GM19328 (cell line): ENCODE results near the gene LHX6.

Experiments used
- ATAC-seq: cut with Tn5 transposase; IDR thresholded peaks from one replicate; pipeline ENCODE4 v1.9.1; 2021; ENCODE audit warnings: mild to moderate bottlenecking, moderate library complexity; ENCODE audit not compliant: unreplicated experiment

Gene LHX6

GRCh38 chr9:122236681-122237080 lies 7.9 kb upstream of the LHX6 start:
- ATAC-seq: no peak

GRCh38 chr9:122234022-122234748 lies 5.4 kb upstream of the LHX6 start:
- ATAC-seq: no peak

DNA sequence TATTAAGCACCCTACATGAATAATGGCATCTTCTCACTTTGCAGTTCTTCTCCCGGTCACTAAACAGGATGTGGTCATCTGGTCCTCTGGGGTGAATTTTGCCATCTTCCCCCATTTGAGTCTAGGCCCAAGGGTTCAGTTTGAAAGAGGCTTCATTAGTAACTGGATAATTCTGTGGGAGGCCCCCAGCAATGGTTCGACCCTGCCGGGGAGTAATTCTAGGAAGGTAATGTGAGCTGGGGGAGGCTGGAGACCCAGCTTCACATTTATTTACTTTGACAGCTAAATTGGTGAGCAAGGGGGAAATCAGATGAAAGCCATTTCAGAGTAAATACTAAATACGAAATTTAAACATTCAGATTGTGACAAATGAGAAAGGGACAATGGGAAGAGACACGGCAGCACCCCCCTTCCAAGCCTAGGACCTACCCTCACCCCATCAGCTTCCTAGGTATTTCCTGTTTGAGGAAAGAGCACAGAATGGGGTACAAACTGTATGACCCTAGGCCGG lies 4.1 kb upstream of the LHX6 start:
- no peak for ATAC-seq

- ATAC-seq: no peak
Measured at GRCh38 chr9:122229485-122229837, 704 bp upstream of the LHX6 start.

DNA sequence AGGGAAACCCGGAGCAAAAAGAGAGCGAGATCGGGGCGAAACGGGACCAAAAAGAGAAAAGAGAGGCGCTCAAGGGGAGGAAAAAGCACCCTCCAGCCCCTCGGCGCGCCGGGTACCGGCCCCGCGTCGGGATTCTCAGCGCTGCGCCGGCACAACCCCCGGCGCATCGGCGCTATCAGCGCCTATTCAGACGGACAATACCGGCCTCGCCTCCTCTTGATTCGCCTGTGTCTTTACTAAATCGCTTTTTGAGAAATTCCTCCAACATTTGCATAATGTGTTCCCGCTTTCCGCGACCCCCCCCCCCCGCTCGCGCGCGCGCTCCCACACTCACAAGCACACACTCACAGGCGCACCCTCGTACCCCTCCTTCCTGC lies 578 bp downstream of the LHX6 start:
- ATAC-seq: no peak

- no peak for ATAC-seq
Measured at GRCh38 chr9:122227575-122227900, 1.2 kb downstream of the LHX6 start.

- ATAC-seq: no peak
Measured at GRCh38 chr9:122226758-122227574, 1.8 kb downstream of the LHX6 start.

DNA sequence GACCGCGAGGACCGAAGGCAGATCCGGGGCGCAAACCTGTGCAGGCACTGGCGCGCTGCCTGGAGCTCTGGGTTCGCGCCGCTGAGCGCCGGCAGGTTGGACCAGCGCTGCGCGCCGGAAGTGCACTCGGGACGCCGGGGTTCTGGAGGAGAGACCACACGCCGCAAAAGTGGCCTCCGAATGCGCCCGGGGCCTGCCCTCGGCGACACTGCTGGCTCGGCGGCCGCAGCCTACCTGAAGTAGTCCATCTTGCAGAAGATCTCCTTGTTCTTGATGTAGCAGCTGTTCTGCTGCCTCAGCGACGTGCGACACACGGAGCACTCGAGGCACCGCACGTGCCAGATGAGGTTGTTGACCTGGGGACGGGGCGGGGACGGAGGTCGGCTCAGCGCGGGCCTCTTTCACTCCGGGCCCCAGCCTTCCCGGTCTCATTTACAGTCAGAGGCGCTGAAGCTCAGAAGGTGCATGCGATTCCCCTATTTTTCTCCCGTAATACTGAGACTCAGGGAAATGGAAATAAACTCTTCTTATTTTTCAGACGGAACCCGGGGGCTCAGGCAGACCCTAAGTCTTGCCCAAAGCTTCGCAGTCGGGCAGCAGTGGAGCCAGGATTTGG lies 2.5 kb downstream of the LHX6 start:
- ATAC-seq: no peak

- ATAC-seq: no peak
Measured at GRCh38 chr9:122225312-122226141, 3.2 kb downstream of the LHX6 start.

DNA sequence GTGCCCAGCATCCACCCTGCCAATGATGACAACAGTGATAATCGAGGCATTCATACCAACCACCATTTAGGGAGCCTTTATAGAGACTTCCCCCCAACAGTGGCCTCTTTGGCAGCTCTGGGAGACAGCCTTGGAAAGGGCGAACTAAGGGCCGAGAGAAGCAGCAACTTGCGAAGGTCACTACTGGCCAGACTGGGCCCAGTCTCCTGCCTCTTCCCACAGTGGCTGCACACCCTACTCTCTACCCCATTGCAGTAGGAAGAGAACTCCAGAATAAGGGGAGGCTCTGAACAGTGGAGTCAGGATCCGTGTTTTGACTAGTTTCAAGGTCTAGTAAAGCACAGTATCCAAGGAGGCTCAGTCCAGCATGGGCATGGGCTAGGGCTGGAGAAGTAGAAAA lies 5.3 kb downstream of the LHX6 start:
- no peak for ATAC-seq

DNA sequence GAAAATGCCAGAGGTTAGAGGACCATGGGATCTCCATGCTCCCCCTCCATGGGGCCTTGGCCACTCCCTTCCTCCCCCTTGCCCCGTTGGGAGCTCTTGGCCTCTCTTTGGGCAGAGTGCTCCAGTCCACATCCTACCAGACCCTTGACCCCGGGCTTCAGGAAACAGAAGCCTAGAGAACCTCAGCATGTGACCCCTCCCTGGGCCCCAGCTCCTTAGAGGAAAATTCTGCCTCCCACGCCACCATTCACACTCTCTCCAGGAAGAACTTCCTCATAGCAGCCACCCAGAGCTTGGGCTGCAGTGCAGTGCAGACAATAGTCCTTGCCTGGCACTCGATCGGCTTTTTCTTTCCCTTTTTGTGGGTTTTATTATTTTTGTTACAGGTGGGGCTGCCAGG lies 6.0 kb downstream of the LHX6 start:
- no peak for ATAC-seq

GRCh38 chr9:122221183-122221811 lies 7.5 kb downstream of the LHX6 start:
- ATAC-seq: no peak

- no peak for ATAC-seq
Measured at GRCh38 chr9:122220673-122221182, 8.0 kb downstream of the LHX6 start.

DNA sequence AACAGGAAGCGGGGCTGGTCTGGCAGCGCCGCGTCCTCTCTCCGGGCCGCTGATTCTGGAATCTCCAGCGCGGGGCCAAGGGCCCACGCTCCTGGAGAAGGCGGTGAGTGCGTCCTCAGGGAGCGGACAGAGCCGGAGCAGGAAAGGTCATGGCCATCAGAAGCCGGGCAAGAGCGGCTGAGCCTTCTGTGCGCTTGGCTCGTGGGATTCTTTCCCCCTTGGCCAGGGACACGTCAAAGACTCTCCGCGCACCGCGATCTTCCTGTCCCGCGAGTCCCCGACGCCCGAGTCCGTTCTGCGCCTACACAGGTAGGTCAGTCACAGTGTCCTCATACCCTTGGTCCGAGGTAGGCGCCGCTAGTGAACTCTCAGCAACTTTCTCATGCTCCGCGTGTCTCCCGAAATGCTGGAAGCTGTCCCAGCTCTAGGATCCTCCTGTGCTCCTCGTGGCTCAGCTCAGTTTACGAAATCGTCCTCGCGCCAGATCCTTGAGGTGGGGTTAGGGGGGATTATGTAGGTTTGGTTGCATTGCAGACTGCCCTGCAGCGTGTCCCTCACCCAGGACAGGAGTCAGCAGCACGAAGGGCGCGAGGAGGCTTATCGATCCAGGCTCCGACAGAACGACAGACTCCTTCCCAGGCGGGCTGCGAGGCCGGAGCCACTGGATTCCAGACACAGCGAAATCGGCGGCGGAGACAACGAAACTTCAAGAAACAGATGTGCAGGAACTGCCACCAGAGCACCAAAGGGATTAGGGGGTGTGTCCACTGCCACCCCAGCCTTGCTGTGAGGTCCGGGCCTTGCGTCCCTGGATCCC lies 8.7 kb downstream of the LHX6 start:
- no peak for ATAC-seq

- no peak for ATAC-seq
Measured at GRCh38 chr9:122218935-122219855, 9.6 kb downstream of the LHX6 start.

GRCh38 chr9:122218071-122218934 lies 10.5 kb downstream of the LHX6 start:
- no peak for ATAC-seq

DNA sequence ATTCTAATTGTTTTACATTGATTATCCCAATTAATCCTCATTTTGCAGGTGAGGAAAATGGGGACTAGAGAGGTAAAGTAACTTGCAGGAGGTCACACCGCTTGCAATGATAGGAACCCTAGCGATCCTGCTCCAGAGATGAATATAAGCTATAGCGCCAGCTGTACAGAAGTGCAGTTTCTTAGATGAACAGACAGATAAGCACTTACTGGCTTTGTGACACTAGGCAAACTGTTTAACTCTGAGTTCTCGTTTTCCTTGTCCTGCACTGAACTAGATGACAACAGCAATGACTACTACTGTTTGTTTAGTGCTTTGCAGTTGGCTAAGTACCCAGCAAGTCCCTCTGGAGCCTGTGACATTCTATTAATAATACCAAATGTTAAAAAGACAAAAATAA lies 11.1 kb downstream of the LHX6 start:
- no peak for ATAC-seq
